Measurements from ENCODE around the gene ZBED1.
"Not testable (repeated sequence)": the region's sequence is repeated elsewhere in the genome, so short reads cannot be mapped to it uniquely, and the experiment has no call there.

ZBED1 gene

DNA sequence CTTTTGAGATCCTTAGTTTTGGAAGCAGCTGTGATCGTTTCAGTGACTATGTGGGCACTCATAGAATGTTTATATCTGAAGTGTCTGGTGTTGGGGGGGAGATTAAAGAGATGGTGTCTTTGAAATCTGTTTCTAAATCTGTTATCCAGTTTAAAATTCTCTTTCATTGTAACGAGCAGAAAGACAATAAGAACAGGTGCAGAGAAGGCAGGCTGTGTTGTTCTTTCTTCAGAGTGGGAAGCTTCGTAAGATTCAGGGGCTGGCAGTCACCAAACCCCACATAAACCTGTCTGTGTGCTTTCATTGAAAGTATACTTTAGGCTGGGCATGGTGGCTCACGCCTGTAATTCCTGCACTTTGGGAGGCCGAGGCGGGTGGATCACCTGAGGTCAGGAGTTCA is 16.3 kb upstream of the ZBED1 start:
- no peak for DNase-seq

DNA sequence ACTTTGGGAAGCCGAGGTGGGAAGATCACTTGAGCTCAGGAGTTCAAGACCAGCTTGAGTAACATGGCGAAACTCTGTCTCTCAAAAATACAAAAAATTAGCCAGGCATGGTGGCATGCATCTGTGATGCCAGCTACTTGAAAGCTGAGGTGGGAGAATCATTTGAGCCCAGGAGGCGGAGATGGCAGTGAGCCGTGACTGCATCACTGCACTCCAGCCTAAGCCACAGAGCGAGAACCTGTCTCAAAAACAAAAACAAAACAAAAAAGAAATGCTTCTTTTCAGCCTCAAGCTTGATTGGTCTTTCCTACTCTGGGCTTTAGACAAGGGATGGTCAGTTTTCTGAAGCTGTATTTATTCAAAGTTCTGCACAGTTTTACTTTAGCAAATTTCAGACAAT is 15.8 kb upstream of the ZBED1 start:
- no peak for DNase-seq

DNA sequence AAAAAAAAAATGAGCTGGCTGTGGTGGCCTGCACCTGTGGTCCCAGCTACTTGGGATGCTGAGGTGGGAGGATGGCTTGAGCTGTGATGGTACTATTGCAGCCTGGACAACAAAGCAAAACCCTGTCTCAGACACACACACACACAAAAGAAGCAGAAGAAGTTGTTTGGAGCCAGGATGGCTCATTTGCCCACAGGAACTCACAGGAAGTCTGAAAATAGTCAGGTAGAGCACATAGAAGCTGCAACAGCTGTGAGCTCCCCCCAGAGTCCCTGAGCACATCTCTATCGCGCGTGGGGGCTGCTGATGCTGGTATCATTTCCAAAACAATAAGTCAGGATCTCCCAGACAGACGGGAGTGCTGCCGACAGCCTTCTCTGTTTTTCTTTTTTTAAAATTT is 13.4 kb upstream of the ZBED1 start:
- DNase-seq, result no peak

DNA sequence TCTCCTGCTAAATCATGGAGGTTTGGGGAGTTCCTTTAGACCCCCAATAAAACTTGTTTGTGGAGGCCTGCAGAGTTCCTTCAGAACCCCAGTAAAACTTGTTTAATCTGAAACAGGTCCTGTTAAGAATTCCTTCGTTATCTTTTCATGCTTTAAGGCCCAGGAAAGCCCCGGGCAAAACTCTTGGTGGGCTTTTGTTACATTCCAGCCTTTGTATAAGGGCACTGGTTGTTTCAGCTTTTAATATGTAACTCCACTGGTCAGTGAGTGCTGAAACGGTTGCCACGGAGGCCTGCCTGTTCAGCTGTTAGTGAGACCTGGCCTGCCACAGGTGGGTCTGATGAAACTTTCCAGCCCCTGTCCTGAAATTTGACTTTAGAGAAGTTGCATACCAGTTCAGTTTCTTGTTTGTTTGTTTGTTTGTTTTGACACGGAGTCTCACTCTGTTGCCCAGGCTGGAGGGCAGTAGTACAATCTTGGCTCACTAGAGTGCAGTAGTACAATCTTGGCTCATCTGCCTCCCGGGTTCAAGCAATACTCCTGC is 12.4 kb upstream of the ZBED1 start:
- DNase-seq, result no peak

DNA sequence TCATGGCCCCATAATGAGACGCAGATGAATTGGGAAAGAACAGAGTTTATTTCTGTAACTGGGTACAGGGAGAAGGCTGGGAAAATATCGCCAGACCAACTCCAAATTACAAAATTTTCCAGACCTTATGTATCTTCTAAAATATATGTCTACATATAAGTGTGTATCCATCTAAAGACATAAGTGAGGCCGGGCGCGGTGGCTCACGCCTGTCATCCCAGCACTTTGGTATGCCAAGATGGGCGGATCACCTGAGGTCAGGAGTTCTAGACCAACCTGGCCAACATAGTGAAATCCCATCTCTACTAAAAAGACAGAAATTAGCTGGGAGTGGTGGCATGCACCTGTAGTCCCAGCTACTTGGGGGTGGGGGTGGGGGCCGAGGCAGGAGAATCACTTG is 11.7 kb upstream of the ZBED1 start:
- DNase-seq, result no peak

DNA sequence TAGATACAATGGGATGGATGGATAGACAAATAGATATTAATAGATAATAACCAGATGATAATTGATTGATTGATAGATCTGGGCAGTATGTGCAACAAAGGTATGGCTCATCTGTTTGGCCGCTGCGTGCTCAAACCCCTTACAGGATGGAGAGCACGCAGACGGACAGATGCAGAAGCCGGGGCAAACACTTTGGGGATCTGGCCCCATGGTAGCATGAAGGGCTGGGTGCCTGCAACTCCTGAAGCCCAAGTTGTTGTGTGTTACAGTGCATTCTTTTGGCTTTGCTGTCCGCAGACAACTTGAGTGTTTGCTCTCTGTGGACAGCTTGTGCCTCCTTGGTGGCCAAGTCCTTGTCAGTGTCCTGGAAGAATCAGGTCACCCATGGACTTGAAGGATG is 10.6 kb upstream of the ZBED1 start:
- DNase-seq, result no peak

DNA sequence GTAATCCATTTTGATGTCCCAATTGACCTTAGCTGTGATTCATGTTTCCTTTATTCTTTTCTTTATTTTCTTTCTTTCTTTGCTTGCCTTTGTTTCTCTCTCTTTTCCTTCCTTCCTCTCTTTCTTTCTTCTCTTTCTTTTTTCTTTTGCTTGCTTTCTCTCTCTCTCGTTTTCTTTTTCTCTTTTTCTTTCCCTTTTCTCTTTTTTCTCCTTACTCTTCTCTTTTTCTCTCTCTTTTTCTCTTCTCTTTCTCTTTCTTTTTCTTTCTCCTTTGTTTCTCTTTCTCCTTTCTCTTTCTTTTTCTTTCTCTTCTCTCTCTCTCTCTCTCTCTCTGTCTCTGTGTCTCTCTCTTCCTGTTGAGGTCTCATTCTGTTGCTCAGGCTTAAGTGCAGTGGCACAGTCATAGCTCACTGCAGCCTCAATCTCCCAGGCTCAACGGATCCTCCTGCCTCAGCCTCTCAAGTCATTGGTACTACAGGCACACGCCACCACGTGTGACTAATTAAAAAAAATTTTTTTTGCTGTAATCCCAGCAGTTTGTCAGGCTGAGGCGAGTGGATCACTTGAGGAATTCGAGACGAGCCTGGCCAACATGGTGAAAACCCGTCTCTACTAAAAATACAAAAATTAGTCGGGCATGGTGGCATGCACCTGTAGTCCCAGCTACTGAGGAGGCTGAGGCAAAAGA is 8.0 kb upstream of the ZBED1 start:
- no peak for DNase-seq

DNA sequence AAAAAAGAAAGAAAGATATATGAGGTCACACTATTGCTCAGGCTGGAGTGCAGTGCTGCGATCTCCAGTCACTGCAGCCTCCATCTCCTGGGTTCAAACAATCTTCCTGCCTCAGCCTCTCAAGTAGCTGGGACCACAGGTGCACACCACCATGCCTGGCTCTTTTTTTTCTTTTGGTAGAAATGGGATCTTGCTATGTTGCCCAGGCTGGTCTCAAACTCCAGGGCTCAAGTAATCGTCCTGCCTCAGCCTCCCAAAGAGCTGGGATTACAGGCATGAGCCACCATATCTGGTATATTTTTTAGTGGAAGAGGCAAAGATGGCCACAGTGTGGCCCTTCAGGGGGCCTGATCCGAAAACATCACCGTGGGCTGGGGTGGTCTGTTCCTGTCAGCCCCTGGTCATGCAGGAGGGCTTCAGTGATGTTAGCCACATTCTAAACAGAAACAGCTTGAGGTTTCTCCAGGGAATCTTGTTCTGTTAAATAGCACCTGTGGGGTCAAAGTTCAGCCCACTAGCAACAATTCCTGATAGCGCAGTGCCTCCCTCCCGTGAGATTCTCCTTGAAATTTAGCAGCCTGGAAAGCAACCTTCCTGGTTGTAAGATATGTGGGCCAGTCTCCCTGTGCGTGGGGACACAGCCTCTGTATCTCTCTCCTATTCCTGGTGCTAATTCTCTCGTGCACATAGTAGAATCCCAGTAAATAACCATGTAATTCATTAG is 7.3 kb upstream of the ZBED1 start:
- DNase-seq, result no peak

DNA sequence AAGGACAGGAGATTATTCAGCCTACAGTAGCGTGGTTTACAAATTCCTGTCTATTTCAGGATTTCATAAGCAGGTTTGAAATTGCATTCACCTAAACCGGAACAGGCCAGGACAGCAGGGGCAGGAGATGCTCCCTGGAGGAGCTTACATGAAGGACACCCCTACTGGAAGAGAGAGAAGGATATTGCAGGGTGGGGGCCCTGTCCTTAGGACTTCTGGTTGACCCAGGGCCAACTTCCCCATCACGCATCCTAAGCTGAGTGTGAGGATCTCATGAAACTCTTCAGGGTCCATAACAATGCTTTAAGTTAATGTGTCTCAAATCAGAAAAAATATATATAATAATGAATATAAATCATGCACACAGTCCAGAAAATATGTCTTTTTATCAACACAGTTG is 6.4 kb upstream of the ZBED1 start:
- no peak for DNase-seq

DNA sequence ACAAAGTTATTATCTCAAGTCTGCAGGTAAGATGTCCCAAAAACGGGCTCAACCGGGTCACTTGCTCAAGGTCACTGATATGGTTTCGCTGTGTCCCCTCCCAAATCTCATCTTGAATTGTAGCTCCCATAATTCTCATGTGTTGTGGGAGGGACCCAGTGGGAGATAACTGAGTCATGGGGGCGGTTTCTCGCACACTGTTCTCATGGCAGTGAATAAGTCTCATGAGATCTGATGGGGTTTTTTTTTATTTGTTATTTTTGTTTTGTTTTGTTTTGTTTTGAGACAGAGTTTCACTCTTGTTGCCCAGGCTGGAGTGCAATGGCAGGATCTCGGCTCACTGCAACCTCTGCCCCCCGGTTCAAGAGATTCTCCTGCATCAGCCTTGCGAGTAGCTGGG is 4.6 kb upstream of the ZBED1 start:
- not testable (repeated sequence) for DNase-seq

DNA sequence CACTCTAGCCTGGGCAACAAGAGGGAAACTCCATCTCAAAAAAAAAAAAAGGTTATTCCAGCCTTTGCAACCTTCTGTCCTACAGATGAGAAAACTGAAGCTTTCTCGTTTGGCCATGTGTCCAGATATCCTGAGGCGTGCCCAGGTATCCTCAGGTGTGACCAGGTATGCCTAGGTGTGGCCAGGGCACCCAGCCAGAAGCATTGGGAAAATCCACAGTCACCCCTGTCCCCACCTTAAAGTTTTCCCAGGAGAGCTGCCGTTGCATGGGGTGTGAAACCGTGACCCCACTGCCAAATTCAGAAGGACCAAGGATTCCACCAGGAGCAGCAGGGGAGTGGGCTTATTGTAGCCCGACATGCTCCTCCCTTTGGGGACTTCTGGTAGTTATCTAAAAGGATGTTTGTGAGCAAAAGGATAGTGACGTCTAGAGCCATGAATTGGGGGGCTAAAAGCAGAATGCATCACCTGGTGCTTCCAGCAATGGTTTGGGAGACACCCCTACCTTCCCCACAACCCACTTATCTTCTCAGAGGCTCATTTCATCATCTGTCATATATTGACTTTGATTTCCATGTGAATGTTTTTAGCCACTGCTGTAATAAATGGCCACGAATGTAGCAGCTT is 4.0 kb upstream of the ZBED1 start:
- DNase-seq, result no peak

DNA sequence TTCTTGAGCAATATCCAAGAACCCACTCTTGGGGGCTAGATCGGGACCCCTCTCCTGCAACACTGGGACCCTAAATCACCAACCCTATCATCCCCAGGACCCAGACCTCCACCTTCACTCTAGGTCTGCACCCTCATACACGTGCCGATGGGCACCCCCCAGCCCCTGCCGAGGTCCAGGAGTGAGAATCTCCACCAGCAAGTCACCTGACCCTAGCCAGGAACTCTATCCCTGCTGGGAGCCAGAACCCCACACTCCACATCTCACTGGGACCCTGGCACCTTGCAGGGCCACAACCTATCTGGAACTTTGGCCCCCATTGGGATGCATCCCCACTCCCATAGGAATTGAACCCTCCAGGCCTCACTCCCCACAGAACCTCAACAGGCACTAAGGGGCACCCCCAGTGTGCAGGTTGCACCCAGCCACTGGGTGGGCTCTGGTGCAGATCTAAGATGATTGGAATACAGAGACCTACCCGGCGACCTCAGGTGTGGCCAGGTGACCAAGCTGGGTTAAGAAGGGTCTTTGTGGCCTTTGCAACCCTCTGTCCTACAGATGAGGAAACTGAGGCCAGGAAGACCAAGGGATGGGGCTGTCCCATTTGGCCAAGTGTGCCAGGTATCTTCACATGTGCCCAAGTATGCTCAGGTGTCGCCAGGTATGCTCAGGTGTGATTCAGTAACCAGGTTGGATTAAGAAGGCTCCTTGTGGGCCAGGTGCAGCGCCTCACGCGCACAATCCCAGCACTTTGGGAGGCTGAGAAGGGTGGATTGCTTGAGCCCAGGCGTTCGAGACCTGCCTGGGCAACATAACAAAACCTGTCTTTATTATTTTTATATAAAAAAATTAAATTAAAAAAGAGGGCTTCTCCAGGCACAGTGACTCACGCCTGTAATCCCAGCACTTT is 3.1 kb upstream of the ZBED1 start:
- DNase-seq, result no peak

DNA sequence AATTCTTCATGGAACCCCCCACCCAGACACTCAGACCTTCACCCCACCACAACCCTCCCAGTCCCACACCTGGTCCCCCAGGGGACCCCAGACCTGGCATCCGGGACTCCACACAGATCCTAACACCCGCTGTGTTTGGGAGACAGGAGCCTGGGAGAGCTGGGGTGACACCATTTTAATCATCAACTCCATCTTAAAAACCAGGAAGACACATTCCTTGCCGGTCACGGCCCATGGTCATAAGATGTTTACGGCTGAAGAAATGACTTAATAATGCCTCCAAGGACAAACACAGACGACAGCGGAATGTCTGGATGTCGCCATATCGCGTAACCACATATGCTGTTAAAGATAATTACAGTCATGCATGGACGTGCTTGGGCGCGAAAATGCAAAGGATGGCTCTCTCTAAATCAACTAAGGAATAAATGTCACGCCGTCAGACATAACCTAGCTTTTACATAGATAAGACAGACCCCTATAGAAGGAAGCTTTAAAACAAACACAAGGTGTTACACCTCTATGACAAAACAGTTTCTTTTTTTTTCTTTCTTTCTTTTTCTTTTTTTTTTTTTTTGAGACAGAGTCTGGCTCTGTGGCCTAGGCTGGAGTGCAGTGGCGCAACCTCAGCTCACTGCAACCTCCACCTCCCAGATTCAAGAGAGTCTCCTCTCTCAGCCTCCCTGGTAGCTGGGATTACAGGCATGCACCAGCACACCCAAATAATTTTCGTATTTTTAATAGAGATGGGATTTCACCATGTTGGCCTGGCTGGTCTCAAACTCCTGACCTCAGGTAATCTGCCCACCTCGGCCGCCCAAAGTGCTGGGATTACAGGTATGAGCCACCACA is 2.1 kb upstream of the ZBED1 start:
- no peak for DNase-seq

DNA sequence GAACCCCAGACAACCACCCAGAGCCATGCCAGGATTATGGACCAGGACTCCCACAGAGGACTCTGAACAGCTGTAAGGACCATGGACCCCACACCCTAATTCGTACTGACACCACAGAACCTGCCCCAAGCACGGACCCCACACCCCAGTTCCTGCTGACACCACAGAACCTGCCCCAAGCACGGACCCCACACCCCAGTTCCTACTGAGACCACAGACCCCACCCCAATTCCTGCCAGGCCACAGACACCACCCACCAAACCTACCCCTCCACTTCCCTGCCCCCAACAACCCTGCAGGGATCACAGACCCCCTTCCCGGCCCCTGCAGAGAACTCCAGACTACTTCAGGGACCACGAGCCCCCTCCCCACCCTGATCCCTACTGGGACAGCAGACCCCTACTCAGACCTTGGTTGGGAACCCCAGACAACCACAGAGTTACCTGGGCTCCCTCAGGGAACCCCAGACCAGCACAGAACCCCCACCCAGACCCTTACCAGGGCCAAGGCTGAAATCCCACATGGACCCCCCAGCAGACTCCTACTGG is 1.4 kb upstream of the ZBED1 start:
- DNase-seq, result no peak

DNA sequence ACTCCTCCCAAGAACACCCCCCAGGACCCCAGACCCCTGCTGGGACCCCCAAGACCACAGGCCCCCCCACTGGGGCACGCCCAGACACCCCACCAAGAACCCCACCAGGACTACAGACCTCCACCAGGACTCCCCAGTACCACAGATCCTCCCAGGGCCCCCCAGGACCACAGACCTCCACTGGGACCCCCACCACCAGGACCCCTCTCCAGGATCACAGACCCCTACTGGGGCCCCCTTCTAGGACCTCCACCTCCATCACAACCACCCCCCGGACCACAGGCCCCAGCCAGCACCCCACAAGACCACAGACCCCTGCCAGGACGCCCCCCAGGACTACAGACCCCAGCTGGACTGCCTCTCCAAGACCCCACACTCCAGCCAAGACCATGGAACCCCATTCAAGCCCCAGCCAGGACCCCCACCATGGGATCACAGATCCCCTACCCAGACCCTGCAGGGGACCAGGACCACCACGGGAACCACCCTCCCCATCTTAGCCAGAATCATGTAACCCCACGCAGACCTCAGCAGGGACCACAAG is 855 bp upstream of the ZBED1 start:
- no peak for DNase-seq

DNA sequence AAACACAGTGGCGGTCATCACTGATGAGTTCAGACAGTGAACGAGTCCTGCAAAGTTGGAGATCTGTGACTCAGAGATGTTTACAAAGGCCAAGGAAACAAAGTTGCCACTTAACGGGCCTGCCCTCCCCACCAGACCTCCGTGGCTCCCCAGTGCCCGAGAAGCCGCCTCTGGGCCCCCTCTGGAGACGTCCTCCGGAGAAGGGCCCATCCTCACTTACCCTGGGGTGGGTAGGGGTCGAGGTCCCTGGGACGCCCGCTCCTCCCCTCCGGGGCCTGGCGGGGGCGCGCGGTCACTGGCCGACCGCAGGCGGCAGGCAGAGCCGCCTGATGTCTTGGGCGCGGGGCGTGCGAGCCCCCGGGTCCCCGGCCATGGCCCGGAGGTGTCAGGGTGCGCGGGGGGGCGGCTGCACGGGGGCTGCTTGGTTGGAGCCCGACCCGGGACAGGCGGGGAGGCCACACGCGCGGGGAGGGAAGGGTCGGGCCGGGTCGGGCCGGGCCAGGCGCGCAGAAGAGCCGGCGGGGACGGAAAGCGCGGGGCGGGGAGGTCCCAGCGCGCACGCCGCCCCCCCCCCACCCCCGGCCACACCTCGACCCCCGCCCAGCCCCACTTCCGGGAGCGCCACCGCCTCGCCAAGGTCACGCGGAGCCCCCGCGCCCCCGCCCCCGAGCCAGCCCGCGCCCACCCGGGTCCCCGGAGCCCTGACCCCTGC is 529 bp downstream of the ZBED1 start:
- no peak for DNase-seq

DNA sequence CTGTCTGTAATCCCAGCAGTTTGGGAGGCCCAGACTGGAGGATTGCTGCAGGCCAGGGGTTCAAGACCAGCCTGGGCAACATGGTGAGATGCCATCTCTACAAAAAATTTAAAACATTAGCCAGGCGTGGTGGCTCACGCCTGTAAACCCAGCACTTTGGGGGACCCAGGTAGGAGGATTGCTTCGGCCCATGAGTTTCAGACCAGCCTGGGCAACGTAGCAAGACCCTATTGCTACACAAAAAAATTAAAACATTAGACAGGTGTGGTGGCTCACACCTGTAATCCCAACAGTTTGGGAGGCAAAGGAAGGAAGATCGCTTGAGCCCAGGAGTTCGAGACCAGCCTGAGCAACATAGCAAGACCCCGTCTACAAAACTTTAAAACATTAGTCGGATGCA is 1.3 kb downstream of the ZBED1 start:
- DNase-seq, result no peak

DNA sequence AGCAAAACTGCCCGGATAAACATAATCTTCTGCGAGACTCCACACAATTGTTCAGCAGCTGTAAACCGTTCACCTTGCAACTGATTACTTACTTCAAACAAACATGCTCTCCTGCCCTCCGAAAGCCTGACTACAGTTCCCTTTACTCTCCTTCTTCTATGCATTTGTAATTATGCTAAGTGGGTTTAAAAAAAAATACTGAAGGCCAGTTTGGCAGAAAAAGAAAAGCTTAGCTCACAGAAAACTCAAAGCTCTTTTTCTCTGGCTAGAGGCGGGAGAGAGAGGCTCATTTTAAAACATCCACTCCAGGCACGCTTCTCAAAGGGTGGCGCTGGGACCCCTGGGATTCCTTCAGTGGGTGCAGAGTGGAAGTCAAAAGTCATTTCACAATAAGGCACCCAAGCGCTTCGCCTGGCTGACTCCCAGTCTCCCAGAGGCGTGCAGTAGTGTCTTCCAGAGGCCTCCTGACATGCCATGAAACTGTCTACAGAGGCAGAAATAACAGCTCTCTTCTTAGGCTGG is 1.9 kb downstream of the ZBED1 start:
- DNase-seq, result no peak

DNA sequence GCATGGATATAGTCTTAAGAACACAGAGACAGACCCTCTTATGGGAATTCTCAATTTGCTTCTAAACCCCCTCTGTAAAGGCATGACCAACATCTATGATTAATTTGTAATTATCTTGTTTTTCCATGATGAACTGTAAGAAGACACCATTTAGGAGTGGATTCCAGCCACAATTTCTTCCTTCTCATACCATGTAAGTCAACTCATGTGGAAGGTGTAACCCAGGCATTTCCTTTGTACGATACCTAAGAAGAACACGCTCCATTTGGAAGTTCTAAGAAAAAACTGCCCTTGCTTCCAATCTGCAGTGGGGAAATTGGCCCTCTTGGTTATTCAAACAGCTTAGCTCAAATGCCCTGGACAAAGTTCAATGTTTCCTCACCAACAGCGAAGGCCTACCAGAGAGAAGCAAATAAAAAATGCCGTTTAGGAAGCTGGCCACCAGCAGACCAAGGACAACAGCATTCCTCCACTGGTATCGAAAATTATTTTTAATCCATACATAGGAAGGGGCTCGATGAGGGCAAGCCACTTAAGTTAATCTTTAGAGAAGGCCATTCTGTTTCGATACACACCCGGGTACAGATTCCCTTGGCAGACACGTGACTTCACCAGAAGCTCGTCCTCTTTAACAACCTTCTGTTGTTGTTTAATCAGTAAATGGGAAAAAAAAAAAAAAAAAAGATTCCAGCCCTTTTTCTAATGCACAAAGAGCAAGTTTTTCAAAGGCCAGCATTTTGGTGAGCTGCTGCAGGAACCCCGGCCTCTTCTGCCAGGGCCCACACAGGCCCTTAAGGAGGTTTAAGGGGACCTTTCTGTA is 2.6 kb downstream of the ZBED1 start:
- no peak for DNase-seq

DNA sequence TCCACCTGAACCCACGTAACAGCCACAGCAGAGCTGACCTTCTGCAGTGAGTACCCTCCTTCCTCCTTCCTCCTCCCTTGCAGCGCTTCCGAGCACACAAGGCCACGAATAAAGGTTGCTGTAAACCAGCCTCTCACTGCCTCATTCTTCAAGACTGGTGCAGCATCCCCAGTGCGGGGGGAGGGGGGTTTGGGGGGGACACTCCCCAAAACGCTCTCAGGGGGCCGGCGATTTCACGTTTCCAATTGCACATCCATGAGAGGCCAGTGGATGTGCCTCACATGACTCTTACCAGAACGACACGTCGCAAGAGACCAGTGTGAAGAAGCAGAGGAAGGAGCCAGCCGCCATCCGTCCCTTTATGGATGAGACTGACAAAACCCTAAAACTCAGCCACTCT is 5.2 kb downstream of the ZBED1 start:
- no peak for DNase-seq
